Sigmoid colon (tissue), 7 donors: ENCODE measurements around the gene GRAMD1A. TPM values are rescaled to one million over a fixed set of nuclear protein-coding genes. Genes with fewer than 3 reads are reported as not detected.

Source experiments
- DNase-seq: peaks from one replicate; pipeline ENCODE4 v3.0.0-alpha.2; 2019
- H3K27ac ChIP-seq, 4 donors: fragments of 200-600 bp; sonication (generic); one replicate each; pipeline ENCODE4 v1.5.1; 2016 to 2019; ENCODE audit warnings: mild to moderate bottlenecking in 1 of 4
- H3K27me3 ChIP-seq, 3 donors: fragments of 200-600 bp; sonication (generic); one replicate each; pipeline ENCODE4 v1.5.1; 2019; ENCODE audit warnings: mild to moderate bottlenecking in 1 of 3
- H3K36me3 ChIP-seq, 4 donors: fragments of 200-600 bp; sonication (generic); one replicate each; pipeline ENCODE4 v1.5.1; 2016 to 2019
- H3K4me1 ChIP-seq, 4 donors: fragments of 200-600 bp; sonication (generic); one replicate each; pipeline ENCODE4 v1.5.1; 2017 to 2019
- H3K4me3 ChIP-seq, 4 donors: fragments of 200-600 bp; sonication (generic); one replicate each; pipeline ENCODE4 v1.5.1; 2017 to 2019; ENCODE audit warnings: mild to moderate bottlenecking in 2 of 4, moderate library complexity in 1 of 4
- H3K9me3 ChIP-seq, 4 donors: fragments of 200-600 bp in 3 of 4; sonication (generic) in 3 of 4; one replicate each; pipeline versions ENCODE4 v1.5.1 to v1.6.1; 2013 to 2019
- EP300 ChIP-seq, 4 donors: sonication (generic); formaldehyde crosslinking; IDR thresholded peaks; one replicate each; pipeline ENCODE4 v1.6.1; 2017; ENCODE audit warnings: antibody characterized with exemption in 4 of 4
- POLR2A ChIP-seq, 2 donors: fragments of 450-650 bp; IDR thresholded peaks; one replicate each; pipeline ENCODE4 v1.6.1; 2016; ENCODE audit warnings: antibody characterized with exemption in 2 of 2, mild to moderate bottlenecking in 2 of 2, moderate library complexity in 2 of 2
- POLR2AphosphoS5 ChIP-seq, 4 donors: sonication (generic); formaldehyde crosslinking; IDR thresholded peaks; one replicate each; pipeline ENCODE4 v1.6.1; 2017; ENCODE audit warnings: antibody characterized with exemption in 4 of 4
- WGBS, 2 donors: extraction: QIAGEN DNeasy Blood & Tissue Kit; methylation state at CpG; one replicate each; pipeline ENCODE4 v1.1.7; 2013; 5-methylcytosine and 5-hydroxymethylcytosine counted together
- intact Hi-C: fragments of 100-400 bp; cut with DNase I; formaldehyde crosslinking; loops from one replicate; pipeline ENCODE4 v1.15.1; 2023
- polyA plus RNA-seq, 3 donors: library from polyadenylated mRNA; stranded (reverse); fragments of 200-250 nt; gene quantifications; one replicate each; pipeline ENCODE4 v1.2.3, GENCODE V29; 2013
- total RNA-seq, 4 donors: library from RNA; depleted of rRNA; stranded (reverse); fragments of >200 nt; gene quantifications; one replicate each; pipeline ENCODE4 v1.1.0, GENCODE V29; 2016
- TF ChIP-seq, protein P1 (sequence below), 4 experiments: fragments of 450-650 bp in 3 of 4; fragments of 200-600 bp in 1 of 4; IDR thresholded peaks; one replicate each; pipeline ENCODE4 v1.5.1; 2016 to 2019; ENCODE audit warnings: antibody characterized with exemption in 4 of 4, mild to moderate bottlenecking in 3 of 4, moderate library complexity in 2 of 4
- donor health status: healthy with polysubstance abuse.
- donor health status: Bipolar disorder and iron deficiency.
- donor health status: healthy.

Gene GRAMD1A
- total and polyA plus RNA-seq, 7 donors, result 5.1 to 58.9 (median 30.3) TPM

GRCh38 chr19:35019144-35019543 is 19.0 kb downstream of the GRAMD1A start:
- intact Hi-C loops, result no loop called here
- peak; percentile 54 for DNase-seq
- 94% methylated on average over 22 of the region's 22 CpGs for WGBS, 2 donors

GRCh38 chr19:35021016-35021415 is 20.9 kb downstream of the GRAMD1A start:
- no peak for TF ChIP-seq EP300 (IDR thresholded peaks at IDR 0.05)
- TF ChIP-seq, protein P1, sequence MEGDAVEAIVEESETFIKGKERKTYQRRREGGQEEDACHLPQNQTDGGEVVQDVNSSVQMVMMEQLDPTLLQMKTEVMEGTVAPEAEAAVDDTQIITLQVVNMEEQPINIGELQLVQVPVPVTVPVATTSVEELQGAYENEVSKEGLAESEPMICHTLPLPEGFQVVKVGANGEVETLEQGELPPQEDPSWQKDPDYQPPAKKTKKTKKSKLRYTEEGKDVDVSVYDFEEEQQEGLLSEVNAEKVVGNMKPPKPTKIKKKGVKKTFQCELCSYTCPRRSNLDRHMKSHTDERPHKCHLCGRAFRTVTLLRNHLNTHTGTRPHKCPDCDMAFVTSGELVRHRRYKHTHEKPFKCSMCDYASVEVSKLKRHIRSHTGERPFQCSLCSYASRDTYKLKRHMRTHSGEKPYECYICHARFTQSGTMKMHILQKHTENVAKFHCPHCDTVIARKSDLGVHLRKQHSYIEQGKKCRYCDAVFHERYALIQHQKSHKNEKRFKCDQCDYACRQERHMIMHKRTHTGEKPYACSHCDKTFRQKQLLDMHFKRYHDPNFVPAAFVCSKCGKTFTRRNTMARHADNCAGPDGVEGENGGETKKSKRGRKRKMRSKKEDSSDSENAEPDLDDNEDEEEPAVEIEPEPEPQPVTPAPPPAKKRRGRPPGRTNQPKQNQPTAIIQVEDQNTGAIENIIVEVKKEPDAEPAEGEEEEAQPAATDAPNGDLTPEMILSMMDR (IDR thresholded peaks at IDR 0.05), result no peak
- TF ChIP-seq POLR2AphosphoS5 (IDR thresholded peaks at IDR 0.05), result no peak
- no peak for TF ChIP-seq POLR2A (IDR thresholded peaks at IDR 0.05)
- intact Hi-C loops, result no loop called here
- Histone ChIP-seq H3K4me1 (no peaks in the 10 kb centered on the region), H3K4me3 (no peak overlapping the region), H3K27ac (no peak overlapping the region), H3K27me3 (no peaks in the 10 kb centered on the region), H3K9me3 (no peaks in the 10 kb centered on the region), H3K36me3 (peaks cover 51 to 100% (median 84%) of the 10 kb centered on the region in 4 donors)
- WGBS, 2 donors, result 92 to 95% methylated on average over 10 of the region's 10 CpGs
- DNase-seq, result peak; percentile 62

More at GRCh38 chr19:35019144-35019543, 19.0 kb downstream of the GRAMD1A start:
- no peaks in the 10 kb centered on the region for H3K4me1 ChIP-seq
- TF ChIP-seq, protein P1 (IDR thresholded peaks at IDR 0.05), result no peak
- TF ChIP-seq POLR2A (IDR thresholded peaks at IDR 0.05) (no peak), POLR2AphosphoS5 (IDR thresholded peaks at IDR 0.05) (no peak), EP300 (IDR thresholded peaks at IDR 0.05) (no peak)
- H3K36me3 ChIP-seq, result peaks cover 49 to 100% (median 79%) of the 10 kb centered on the region in 4 donors
- no peaks in the 10 kb centered on the region for H3K9me3 ChIP-seq
- H3K27ac ChIP-seq, result no peak overlapping the region
- H3K4me3 ChIP-seq, result no peak overlapping the region
- no peaks in the 10 kb centered on the region for H3K27me3 ChIP-seq

DNA sequence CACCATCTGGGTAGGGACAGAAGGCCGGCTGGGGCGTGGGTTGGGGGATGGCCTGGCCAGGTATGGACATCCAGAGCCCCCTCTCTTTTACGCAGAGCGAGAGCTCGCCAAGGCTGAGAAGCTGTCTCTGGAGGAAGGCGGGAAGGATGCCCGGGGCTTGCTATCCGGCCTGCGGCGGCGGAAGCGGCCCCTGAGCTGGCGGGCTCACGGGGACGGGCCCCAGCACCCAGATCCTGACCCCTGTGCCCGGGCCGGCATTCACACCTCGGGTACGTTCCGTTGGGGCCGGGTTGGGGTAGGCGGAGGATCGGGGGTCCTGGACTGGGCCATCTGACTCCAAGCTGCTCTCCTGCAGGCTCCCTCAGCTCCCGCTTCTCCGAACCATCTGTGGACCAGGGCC is 21.5 kb downstream of the GRAMD1A start:
- Histone ChIP-seq H3K27ac (no peak overlapping the region), H3K27me3 (no peaks in the 10 kb centered on the region), H3K4me1 (no peaks in the 10 kb centered on the region), H3K36me3 (peaks cover 52 to 100% (median 85%) of the 10 kb centered on the region in 4 donors), H3K4me3 (no peak overlapping the region), H3K9me3 (no peaks in the 10 kb centered on the region)
- intact Hi-C loops, result no loop called here
- DNase-seq, result peak; percentile 59
- no peak for TF ChIP-seq POLR2A (IDR thresholded peaks at IDR 0.05)
- TF ChIP-seq POLR2AphosphoS5 (IDR thresholded peaks at IDR 0.05), result no peak
- TF ChIP-seq, protein P1 (IDR thresholded peaks at IDR 0.05), result no peak
- TF ChIP-seq EP300 (IDR thresholded peaks at IDR 0.05), result no peak
- WGBS, 2 donors, result 96 to 97% methylated on average over 25 of the region's 25 CpGs

DNA sequence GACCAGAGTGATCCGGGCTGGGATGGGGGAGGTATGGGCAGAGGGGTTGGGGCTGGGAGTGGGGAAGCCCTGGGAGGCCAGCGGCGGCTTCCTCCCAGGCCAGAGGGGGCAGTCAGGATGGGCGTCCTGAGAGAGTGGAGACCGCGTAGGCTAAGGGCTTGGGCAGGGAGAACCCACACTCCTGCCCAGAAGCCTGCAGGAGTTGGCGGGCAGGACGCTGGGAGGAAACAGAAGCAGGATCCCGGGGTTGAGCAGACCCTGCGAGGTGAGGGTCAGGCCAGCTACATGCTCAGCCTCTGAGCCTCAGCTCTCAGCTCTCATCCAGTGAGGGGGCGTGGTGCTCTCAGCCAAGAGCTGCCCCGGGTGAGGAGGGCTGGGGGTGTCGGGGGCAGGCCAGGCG is 22.3 kb downstream of the GRAMD1A start:
- Histone ChIP-seq H3K27me3 (no peaks in the 10 kb centered on the region), H3K4me1 (no peaks in the 10 kb centered on the region), H3K4me3 (no peak overlapping the region), H3K36me3 (peaks cover 52 to 100% (median 82%) of the 10 kb centered on the region in 4 donors), H3K9me3 (no peaks in the 10 kb centered on the region), H3K27ac (no peak overlapping the region)
- intact Hi-C loops, result no loop called here
- TF ChIP-seq POLR2A (IDR thresholded peaks at IDR 0.05) (no peak), POLR2AphosphoS5 (IDR thresholded peaks at IDR 0.05) (no peak), EP300 (IDR thresholded peaks at IDR 0.05) (no peak)
- TF ChIP-seq, protein P1 (IDR thresholded peaks at IDR 0.05), result no peak
- peak; percentile 54 for DNase-seq
- WGBS, 2 donors, result 86 to 90% methylated on average over 14 of the region's 14 CpGs

GRCh38 chr19:35023428-35023827 is 23.3 kb downstream of the GRAMD1A start:
- TF ChIP-seq, protein P1 (IDR thresholded peaks at IDR 0.05), result no peak
- TF ChIP-seq POLR2A (IDR thresholded peaks at IDR 0.05) (no peak), POLR2AphosphoS5 (IDR thresholded peaks at IDR 0.05) (no peak), EP300 (IDR thresholded peaks at IDR 0.05) (no peak)
- H3K27ac ChIP-seq, result no peak overlapping the region
- no peak overlapping the region for H3K4me3 ChIP-seq
- WGBS, 2 donors, result 86 to 90% methylated on average over 19 of the region's 19 CpGs
- H3K27me3 ChIP-seq, result no peaks in the 10 kb centered on the region
- peaks cover 47 to 99% (median 75%) of the 10 kb centered on the region in 4 donors for H3K36me3 ChIP-seq
- intact Hi-C loops, result no loop called here
- H3K9me3 ChIP-seq, result no peaks in the 10 kb centered on the region
- DNase-seq, result peak; percentile 70
- H3K4me1 ChIP-seq, result no peaks in the 10 kb centered on the region
